NCI-H2196 (cell line): ENCODE data around the gene IDH3G.
"Not testable (repeated sequence)": the region's sequence is repeated elsewhere in the genome, so short reads cannot be mapped to it uniquely, and the experiment has no call there.

Experiments used
- DNase-seq: peaks from one replicate; lab custom pipeline; 2025; ENCODE audit not compliant: unreplicated experiment; lab: John Stamatoyannopoulos, UW

Gene IDH3G

DNA sequence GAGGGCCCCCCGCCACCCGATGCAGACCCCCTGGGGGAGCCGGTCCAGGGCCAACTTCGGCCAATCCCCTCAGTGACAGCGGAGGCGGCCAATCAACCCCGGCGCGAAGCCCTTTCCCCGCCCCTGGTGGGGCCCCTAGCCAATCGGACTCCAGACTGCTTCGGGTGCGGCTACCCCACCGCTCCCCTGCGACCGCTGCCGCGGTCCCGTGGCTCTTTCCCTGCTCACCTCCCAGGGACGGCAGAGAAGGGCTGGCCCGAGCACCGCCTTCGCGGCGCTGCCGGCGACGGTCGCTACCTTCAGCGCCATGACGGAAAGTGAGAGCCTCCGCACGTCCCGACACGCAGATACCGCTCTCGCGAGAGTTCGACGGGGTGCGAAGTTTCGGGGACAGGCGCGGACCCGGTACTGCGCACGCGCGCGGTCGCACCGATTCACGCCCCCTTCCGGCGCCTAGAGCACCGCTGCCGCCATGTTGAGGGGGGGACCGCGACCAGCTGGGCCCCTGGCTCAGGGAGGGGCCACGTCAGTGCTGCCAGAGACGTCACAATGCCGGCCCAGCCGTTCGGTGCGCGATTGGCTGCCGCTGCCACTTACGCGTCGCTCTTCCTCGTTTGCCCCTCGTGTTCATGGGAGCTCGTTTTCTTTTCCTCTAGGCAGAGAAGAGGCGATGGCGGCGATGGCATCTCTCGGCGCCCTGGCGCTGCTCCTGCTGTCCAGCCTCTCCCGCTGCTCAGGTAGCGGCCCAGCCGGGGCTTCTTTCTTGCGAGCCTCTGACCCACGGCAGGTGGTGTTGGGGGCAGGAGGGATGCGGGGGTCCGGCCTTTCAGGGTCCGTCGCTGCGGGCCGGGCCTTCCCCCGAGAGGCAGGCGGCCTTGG, at the start of gene IDH3G, which contains the start of gene SSR4:
IDH3G (minus strand) TSS at position 358 of the 879 bp plus-strand sequence; CDS start at position 309, 49 bp downstream.
SSR4 (plus strand) TSS at position 651 of the 879 bp plus-strand sequence; CDS start at position 671, 20 bp downstream.
- peak; percentile 86 for DNase-seq

- no peak for DNase-seq
Observed at GRCh38 chrX:153836921-153837320, 42.7 kb upstream of the IDH3G start.

DNA sequence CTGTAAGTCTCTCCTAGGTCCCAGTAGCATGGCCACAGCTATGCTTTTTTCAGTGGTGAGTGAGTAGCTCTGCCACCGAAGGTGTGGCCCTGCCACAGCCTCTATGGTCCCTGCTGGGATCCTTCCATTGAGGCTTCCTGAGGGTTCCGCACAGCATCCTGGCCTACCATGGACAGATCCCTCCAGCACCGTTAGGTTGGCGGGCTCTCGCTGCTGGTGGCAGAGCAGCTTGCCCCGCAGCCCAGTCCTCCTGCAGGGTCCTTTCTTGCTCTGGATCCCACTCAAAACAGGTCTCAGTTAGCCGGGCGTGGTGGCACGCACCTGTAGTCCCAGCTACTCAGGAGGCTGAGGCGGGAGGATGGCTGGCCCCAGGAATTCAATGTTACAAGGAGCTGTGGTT, 38.6 kb upstream of the IDH3G start:
- no peak for DNase-seq

DNA sequence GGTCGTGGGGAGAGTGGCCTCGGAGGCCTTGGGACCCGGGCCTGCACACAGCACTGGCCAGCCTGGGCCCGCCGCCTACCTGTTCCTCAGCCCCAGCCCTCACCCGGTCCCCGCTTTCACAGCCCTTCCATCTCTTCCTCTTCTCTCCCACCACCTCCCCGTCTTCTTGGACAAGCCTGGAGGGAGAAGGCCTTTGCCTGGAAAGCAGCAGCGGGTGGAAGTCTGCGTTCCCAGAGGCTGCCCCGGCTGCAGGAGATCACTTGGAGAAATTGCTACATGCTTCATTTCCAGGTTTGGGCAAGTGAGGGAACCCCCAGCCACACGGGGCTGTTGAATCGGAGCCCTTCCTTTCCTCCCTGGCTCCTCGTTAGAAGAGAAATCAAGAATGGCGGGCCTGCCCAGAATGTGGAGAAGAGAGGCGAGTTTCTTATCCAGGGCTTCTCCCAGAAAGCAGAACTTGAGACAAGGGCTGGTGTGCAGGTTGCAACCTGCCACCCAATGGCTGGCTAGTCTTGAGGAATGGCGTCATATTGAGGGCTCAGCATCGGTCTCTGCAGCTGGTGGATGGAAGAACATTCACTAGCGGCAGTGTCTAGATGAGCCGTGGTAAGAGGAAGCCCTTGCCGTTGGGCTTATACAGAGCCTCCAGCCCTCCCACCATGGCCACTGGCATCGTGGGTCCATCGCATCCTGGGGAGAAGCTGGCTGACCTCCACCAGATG, 37.4 kb upstream of the IDH3G start:
- no peak for DNase-seq

- peak; percentile 30 for DNase-seq
Observed at GRCh38 chrX:153830640-153831428, 36.7 kb upstream of the IDH3G start.

GRCh38 chrX:153829799-153830639, 35.8 kb upstream of the IDH3G start, which contains the start of gene PDZD4:
Gene PDZD4, minus strand, starts transcription at chrX:153830544. Its CDS starts 246 bp downstream, at chrX:153830298.
- peak; percentile 30 for DNase-seq

DNA sequence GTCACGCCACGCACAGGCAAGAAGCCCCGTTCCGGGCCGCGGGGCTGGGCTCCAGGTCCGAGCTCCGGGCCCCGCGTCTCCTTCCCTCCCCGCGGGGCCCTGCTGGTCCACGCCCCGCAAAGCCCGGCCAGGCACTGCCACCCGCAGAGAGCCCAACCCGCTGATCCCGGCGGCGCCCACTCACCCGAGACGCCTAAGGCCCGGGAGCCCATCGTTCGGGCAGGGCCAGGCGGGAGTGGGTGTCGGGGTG, 35.3 kb upstream of the IDH3G start:
- no peak for DNase-seq

DNA sequence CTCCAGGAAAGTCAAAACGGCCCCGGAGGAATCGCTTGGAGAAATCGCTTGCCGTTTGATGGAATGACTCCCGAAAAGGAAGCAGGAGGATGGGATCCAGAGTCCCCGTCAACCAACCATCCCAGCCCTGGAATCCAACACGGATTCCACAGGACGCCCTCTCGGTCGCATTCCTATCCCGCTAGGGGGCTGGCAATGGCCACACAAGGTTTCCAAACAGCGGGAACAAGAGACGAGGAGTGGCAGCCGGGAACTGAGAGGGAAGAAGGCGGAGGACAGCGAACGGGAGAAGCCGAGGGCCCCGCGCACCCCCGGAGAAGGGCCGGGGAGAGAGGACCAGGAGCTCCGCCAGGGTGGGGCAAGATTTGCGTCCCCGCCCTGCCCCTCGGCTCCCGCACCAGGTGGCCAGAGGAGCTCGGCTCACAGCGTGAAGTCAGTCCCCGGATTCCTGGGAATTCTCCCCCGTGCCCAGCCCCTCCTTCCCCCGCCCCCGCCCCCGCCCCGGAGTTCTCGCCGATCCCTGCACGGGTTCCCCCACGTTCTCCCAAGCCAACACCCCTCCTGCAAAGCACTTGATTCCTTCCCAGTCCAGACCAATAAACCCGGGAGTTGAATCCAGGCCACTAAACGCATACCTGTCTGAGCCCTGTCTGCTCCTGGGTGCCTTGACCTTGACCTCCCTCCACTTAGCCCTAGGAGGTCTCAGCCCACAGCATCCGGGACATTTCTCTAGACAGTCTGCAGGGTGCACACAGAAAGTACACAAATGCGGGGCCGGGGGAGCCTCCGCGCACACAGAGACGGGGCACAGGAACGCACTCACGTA, 34.8 kb upstream of the IDH3G start:
- DNase-seq: no peak

DNA sequence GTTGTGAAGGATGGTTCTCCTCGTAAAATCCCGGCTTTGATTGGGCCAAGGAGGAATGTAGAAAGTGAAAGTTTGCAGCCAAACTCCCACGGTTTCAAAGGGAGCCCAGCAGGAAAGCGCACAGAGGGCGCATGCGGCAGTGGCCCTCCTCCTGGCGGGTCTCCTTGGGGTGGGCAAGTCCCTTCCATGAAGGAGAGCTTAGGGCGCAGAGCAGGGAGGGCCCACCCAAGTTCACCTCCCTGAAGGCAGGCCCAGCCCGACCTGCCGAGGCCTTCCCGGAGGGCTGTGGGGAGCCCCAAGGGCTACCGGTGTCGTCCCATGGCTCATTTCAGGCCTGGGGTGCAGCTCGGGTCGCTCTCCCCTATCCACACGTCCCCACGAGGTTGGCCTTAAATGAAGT, 34.1 kb upstream of the IDH3G start:
- no peak for DNase-seq

GRCh38 chrX:153827903-153828302, 33.7 kb upstream of the IDH3G start:
- no peak for DNase-seq

- DNase-seq: no peak
Observed at GRCh38 chrX:153827016-153827415, 32.8 kb upstream of the IDH3G start.

- no peak for DNase-seq
Observed at GRCh38 chrX:153825042-153825441, 30.9 kb upstream of the IDH3G start.

- no peak for DNase-seq
Observed at GRCh38 chrX:153824348-153824747, 30.2 kb upstream of the IDH3G start.

- DNase-seq: no peak
Observed at GRCh38 chrX:153821066-153821465, 26.9 kb upstream of the IDH3G start.

DNA sequence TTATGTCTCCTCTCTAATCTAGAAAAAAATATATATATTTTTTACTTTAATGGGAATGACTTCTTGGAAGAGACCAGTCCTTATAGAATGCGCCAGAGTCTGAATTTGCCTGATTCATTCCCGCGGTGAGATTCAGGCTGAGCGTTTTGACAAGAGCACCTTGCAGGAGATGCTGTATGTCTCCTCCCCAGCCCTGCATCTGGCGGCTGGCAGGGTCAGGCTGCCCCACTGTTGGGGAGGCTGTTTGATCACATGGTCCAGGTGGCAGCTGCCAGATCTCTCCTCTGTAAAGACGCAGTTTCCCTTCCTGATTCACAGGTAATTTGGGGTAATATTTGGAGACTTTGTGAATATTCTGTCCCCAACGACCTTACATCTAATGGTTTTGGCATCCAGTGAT, 26.4 kb upstream of the IDH3G start:
- DNase-seq: no peak

DNA sequence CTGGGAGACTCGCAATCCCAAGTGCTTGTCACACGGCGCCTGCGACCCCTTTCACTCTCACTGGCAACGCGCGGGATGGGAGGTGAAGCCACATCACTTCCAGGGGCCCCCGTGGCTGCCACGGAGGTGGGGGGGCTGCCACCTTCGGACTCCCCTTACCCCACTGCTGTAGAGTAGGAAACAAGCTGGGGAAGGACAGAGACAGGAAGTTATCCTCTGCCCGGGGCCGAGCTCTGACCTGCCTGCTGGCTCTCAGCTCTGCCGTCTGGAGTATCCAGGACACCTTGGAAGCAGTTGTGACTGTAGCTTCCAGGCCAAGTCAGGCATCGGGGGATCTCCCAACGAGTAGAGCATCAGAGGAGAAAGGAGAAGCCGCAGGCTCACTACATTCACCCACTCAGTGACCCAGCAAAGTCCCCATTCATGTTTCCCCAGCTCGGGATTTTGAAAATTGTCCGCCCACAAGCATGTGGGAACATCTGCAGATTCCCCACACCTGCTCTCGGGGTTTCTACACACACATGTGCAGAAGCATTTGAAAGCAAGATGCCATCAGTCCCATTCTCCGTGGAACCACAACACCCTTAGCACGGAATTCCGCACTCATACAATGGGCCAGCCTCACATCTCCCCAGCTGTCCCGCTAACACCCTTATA, 25.3 kb upstream of the IDH3G start:
- no peak for DNase-seq

- peak; percentile 52 for DNase-seq
Observed at GRCh38 chrX:153818571-153819383, 24.6 kb upstream of the IDH3G start.

DNA sequence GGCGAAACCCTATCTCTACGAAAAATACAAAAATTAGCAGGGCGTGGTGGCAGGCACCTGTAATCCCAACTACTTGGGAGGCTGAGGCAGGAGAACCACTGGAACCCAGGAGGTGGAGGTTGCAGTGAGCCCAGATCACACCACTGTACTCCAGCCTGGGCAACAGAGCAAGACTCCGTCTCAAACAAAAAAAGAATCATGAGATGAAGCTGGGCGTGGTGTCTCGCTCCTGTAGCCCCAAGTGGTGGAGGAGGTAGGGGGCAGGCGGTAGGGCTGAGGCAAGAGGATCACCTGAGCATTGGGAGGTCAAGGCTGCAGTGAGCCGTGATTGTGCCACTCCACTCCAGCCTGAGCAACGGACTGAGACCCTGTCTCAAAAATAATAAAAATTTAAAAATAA, 23.9 kb upstream of the IDH3G start:
- not testable (repeated sequence) for DNase-seq
